Measurements from ENCODE around the gene TOP3A.

- TF ChIP-seq, protein P1, sequence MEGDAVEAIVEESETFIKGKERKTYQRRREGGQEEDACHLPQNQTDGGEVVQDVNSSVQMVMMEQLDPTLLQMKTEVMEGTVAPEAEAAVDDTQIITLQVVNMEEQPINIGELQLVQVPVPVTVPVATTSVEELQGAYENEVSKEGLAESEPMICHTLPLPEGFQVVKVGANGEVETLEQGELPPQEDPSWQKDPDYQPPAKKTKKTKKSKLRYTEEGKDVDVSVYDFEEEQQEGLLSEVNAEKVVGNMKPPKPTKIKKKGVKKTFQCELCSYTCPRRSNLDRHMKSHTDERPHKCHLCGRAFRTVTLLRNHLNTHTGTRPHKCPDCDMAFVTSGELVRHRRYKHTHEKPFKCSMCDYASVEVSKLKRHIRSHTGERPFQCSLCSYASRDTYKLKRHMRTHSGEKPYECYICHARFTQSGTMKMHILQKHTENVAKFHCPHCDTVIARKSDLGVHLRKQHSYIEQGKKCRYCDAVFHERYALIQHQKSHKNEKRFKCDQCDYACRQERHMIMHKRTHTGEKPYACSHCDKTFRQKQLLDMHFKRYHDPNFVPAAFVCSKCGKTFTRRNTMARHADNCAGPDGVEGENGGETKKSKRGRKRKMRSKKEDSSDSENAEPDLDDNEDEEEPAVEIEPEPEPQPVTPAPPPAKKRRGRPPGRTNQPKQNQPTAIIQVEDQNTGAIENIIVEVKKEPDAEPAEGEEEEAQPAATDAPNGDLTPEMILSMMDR (IDR thresholded peaks at IDR 0.05; ENCODE audit: low read depth, low read length, poor library complexity, severe bottlenecking): no peak
- no peak for TF ChIP-seq EZH2phosphoT487 (IDR thresholded peaks at IDR 0.05; ENCODE audit: borderline replicate concordance, low read length)
These were observed 8.8 kb upstream of the TOP3A start for GRCh38 chr17:18323507-18324139.
